22Rv1 (cell line): ENCODE data around the gene CSF1R.

ENCODE experiments used
- ZFX ChIP-seq: fragments of 450-650 bp; IDR thresholded peaks from 2 replicates; pipeline ENCODE4 v1.6.1; 2017; ENCODE audit warnings: antibody characterized with exemption, borderline replicate concordance
- TF ChIP-seq, protein P1 (sequence below): fragments of 450-650 bp; IDR thresholded peaks from 2 replicates; pipeline ENCODE4 v1.5.1; 2017; ENCODE audit warnings: mild to moderate bottlenecking

DNA sequence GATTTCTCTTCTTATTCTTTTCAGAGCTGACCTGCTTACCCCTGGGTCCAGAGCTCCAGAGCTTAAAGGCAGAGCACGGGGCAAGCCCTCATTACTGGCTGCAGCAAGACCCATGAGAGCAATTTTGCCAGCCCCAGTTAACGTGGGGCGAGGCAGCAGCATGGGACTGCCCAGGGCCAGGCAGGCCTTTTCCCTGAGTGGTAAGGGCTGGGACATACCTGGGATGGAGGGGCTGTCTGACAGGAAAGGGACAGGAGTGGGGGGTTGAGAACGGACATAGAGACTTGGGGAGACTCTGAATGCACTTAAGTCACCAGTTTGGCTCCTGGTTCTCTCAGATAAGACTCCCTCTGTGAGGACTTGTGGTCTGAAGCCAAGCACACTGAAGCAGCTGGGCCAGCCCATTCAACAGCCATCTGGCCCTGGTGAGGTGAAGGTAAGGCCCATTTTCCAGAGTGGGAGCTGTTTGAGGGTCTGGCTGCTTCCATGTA lies 59.6 kb downstream of the CSF1R start:
- TF ChIP-seq, protein P1, sequence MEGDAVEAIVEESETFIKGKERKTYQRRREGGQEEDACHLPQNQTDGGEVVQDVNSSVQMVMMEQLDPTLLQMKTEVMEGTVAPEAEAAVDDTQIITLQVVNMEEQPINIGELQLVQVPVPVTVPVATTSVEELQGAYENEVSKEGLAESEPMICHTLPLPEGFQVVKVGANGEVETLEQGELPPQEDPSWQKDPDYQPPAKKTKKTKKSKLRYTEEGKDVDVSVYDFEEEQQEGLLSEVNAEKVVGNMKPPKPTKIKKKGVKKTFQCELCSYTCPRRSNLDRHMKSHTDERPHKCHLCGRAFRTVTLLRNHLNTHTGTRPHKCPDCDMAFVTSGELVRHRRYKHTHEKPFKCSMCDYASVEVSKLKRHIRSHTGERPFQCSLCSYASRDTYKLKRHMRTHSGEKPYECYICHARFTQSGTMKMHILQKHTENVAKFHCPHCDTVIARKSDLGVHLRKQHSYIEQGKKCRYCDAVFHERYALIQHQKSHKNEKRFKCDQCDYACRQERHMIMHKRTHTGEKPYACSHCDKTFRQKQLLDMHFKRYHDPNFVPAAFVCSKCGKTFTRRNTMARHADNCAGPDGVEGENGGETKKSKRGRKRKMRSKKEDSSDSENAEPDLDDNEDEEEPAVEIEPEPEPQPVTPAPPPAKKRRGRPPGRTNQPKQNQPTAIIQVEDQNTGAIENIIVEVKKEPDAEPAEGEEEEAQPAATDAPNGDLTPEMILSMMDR: no peak
- no peak for TF ChIP-seq ZFX
